Measurements from ENCODE around the gene FAM200C.

Gene FAM200C

DNA sequence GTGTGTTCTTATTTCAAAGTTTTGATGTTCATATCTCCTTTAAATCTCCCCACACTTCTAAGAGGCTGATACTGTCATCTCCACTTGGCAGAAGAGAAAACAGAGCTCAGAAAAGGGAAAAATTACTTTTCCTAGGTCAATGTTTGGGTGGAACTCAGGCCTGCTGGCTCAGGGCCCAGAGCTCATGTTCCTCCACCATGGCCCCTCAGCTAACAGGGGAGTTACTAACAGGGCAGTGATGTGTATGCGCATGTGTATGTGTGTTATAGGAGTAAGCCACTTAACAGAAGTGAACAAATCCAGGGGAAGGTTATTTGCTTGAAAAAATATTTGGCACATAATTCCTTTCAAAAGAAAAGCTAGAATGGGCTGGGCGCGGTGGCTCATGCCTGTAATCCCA lies 32.0 kb downstream of the FAM200C start:
- H3K4me3 ChIP-seq (ENCODE audit: low read depth, low read length), result no peak overlapping the region

DNA sequence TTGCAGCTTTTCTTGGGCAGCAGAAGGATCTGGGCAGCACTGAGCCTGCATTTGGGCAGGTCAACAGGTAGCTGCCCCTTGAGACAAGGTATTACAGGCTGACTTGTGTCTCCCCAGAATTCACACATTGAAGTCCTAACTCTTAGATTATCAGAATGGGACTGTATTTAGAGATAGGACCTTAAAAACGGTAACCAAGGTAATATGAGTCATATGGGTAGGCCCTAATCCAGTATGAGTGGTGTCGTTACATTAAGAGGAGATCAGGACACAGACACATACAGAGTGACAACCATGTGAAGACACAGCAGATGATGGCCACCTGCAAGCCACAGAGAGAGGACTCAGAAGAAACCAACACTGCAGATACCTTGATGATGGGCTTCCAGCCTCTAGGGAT lies 32.6 kb downstream of the FAM200C start:
- no peak overlapping the region for H3K4me3 ChIP-seq (ENCODE audit: low read depth, low read length)

DNA sequence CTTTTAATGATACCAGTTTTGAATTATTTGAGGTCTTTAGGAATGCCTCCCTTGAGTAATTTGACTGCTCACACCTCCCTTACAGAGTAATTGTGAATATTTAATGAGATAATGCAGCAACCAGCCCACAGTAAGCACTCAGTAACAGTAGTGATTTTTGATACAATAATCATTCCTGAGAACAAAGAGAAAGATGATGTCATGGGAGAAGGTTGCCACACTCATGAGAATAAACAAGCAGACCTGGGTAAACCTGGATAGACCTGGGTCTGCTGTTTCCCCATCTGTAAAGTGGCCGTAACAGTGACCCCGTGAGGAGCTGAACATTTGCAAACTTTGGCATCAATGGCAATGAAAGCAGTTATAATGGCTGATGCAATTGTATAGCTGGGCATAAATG lies 33.6 kb downstream of the FAM200C start:
- no peak overlapping the region for H3K4me3 ChIP-seq (ENCODE audit: low read depth, low read length)

DNA sequence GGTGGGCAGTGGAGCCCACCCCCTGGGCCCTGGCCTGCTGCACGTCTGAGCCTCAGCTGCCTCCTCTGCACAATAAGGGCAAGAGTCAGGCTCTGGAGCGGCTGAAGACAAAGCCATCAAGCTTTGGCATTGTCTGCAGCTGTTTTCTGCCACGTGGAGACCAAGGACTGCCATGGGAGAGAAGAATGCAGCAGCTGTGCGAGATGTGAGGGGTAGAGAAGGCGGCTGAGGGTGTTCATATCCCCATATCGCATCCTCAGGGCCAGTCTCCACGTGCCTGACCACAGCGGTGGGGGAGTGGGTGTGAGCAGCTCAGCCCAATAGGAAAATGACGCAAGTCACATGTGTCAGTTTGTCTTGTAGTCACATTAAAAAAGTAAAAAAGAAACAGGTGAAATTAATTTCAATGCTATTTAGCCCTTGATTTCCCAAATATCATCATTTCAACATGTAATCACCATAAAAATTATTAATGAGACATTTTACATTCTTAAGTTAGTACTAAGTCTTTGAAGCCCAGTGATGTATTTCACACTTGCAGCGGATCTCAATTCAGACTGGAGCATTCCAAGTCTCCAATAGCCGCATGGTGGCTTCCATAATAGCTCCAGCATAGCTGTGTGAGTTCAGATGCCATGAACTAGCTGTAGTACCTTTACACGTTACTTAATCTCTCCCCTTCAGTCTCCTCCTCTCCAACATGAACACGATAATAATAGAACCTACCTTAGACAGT lies 36.0 kb downstream of the FAM200C start:
- no peak overlapping the region for H3K4me3 ChIP-seq (ENCODE audit: low read depth, low read length)

DNA sequence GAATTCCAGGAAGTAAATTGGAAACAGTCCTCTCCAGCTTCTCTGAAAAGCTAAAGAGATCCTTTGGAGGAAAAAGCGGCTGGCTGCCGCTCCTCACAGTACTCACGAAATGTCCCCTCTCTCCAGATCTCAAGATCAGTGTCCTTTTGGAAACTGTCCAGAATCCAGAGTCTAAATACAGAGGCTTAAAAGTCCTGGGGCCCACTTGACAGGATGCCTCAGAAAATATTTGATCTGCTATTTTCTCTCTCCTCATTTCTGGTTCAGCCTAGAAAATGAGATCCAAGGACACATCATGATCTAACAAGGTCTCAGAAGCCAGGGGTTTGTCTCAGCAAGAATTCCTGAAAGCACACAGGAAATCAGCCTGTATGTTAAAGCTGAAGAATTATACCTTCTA lies 36.6 kb downstream of the FAM200C start:
- no peak overlapping the region for H3K4me3 ChIP-seq (ENCODE audit: low read depth, low read length)

GRCh38 chr5:160361624-160362228 lies 38.1 kb downstream of the FAM200C start:
- H3K4me3 ChIP-seq (ENCODE audit: low read depth, low read length), result no peak overlapping the region

- no peak overlapping the region for H3K4me3 ChIP-seq (ENCODE audit: low read depth, low read length)
These were observed 39.5 kb downstream of the FAM200C start for GRCh38 chr5:160360310-160360709.

DNA sequence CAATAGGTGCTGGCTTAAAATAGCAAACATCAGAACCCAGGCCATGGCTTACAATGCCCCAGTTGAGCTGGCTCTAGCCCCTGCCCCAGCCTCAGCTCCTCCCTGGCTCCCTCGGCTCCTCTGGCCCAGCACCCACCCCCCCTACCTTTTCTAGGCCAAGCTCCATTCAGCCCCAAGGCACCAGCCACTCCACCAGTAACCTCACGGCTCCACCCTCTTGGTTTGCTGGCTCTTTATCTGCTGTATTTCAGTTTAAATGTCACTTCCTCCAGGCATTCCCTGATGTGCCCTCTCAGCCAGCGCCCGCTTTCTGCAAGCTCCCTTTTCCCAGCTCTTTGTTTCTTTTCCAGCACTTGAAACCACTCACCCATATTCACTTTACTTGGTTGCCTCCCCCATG lies 40.0 kb downstream of the FAM200C start:
- no peak overlapping the region for H3K4me3 ChIP-seq (ENCODE audit: low read depth, low read length)

DNA sequence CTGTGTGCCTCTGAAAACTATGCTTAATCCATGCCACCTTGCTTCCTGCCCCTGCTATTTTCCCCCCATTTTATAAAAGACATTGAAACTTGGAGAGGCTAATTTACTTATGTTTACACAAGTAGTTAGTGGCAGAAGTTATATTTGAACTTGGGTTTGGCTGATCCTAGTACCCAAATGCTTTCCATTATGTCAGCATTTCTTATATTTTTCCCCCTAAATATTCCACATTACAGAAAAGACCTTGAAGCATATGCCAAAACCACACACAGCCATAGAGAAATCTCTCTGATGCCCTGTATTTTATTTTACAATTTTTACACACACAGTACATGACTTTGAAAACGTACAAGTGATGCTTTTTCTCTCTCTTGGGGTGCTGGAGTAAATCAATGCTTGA lies 40.6 kb downstream of the FAM200C start:
- H3K4me3 ChIP-seq (ENCODE audit: low read depth, low read length), result no peak overlapping the region

DNA sequence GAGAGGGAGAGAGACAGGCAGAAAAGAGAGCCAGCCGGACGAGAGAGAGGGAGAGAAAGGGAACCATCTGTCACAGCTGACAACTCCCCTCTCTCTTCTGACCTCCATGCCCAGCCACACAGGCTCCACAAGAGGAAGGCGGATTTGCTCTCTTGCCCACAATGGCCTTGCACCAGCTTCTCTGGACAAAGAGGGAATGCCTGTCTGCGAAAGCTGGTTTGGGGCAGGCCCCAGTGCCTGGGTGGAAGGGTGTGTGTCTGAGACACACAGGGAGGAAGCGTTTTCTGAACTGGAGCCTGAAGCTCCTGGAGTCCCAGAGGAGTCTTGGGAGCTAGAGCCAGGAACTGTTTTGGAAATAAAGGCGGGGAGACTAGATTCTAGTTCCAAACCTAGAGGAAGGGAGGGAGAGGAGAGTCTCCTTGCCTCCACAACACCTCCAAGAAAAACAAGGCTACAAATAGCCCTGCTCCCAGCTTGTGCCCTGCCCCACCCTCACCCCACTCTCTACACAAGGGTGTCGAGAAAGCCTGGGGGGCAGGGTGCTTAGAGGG lies 41.9 kb downstream of the FAM200C start:
- H3K4me3 ChIP-seq (ENCODE audit: low read depth, low read length), result no peak overlapping the region

DNA sequence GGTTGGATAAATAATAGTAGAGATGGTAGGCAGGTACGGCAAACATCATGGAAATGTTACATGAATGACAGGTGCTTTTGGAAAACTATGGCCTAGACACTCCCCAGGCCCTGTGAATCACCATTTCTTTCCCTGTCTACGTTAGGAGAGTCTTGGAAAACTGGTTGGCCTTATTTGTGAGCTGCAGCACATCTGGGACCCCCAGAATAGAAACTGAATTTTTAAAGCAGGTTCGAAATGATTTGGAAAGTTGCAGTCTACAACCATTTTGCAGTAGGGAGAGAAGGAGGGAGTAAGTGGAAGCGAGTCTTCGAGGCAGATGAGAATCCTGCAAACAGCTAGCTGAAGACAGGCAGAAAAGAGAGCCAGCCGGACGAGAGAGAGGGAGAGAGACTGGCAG lies 42.5 kb downstream of the FAM200C start:
- H3K4me3 ChIP-seq (ENCODE audit: low read depth, low read length), result no peak overlapping the region

- H3K4me3 ChIP-seq (ENCODE audit: low read depth, low read length), result no peak overlapping the region
These were observed 43.1 kb downstream of the FAM200C start for GRCh38 chr5:160356550-160357347.

DNA sequence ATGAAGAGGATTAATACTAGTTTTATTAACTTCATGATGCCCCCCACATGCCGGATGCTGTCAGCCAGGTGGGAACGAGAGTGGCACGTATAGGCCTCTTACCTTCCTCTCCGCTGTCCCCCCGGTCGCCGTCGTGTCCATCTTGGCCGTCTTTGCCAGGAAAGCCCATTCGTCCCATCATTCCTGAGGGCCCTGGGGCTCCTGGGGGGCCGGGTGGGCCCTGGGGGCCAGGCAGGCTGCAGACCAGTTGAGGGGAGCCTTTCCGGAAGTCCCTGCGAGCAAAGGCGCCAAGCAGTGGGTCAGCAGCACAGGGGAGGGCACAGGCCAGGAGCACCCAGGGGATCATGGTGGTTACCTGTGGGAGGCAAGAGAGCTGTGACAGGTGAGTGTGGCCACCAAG lies 45.2 kb downstream of the FAM200C start:
- no peak overlapping the region for H3K4me3 ChIP-seq (ENCODE audit: low read depth, low read length)

- no peak overlapping the region for H3K4me3 ChIP-seq (ENCODE audit: low read depth, low read length)
These were observed 46.5 kb downstream of the FAM200C start for GRCh38 chr5:160353379-160353778.

DNA sequence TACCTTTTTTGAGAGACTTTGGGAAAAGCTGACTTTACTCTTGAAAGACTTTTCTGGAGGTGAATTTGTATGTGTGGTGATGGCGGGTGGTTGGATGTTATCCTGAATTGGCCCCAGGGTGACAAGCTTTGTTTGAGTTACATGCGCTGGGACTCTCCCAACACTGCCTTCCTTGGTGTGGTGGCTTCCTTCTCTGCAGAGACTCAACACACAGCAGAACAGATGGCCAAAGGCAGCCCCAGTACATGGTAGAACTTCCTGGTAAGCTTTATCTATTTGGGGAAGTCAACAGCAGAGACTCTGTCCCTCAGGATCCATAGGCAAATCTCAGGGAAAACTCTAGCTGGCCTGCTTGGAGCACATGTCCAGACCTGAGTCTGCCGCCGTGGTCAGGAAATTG lies 47.5 kb downstream of the FAM200C start:
- H3K4me3 ChIP-seq (ENCODE audit: low read depth, low read length), result no peak overlapping the region

DNA sequence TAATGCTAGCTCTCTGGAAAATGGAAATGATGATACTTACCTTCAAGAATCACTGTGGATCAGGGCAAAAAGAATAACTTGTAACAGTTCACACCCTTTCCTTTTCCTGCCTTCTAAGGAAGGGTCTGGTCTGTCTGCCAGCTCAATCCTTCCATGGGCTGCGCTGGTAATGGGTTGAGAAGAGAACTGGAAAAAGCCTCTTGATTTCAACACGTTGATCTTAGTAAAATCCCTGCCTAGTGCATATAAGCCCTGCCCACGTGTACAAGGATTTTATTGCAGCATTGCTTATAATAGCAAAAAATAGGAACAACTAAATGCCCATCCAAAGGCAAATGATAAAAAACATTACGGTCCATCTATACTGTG lies 49.9 kb downstream of the FAM200C start:
- H3K4me3 ChIP-seq (ENCODE audit: low read depth, low read length), result no peak overlapping the region

GRCh38 chr5:160349249-160349934 lies 50.5 kb downstream of the FAM200C start:
- no peak overlapping the region for H3K4me3 ChIP-seq (ENCODE audit: low read depth, low read length)

GRCh38 chr5:160348080-160348479 lies 51.8 kb downstream of the FAM200C start:
- no peak overlapping the region for H3K4me3 ChIP-seq (ENCODE audit: low read depth, low read length)

GRCh38 chr5:160347448-160347847 lies 52.4 kb downstream of the FAM200C start:
- H3K4me3 ChIP-seq (ENCODE audit: low read depth, low read length), result no peak overlapping the region

Measured in iPS-11a (cell line).